GM18505 (cell line): ENCODE results near the gene DPCD.
A peak's percentile ranks its signal among the peaks of the same experiment; 100 is the strongest.

Experiments used
- ATAC-seq: cut with Tn5 transposase; IDR thresholded peaks from one replicate; pipeline ENCODE4 v1.9.1; 2021; ENCODE audit not compliant: unreplicated experiment
- POLR2A ChIP-seq: IDR thresholded peaks from 4 replicates; pipeline ENCODE4 v1.6.1; 2011; ENCODE audit warnings: borderline replicate concordance; ENCODE audit not compliant: insufficient read depth, insufficient read length; ENCODE audit errors: extremely low read depth

Gene DPCD

DNA sequence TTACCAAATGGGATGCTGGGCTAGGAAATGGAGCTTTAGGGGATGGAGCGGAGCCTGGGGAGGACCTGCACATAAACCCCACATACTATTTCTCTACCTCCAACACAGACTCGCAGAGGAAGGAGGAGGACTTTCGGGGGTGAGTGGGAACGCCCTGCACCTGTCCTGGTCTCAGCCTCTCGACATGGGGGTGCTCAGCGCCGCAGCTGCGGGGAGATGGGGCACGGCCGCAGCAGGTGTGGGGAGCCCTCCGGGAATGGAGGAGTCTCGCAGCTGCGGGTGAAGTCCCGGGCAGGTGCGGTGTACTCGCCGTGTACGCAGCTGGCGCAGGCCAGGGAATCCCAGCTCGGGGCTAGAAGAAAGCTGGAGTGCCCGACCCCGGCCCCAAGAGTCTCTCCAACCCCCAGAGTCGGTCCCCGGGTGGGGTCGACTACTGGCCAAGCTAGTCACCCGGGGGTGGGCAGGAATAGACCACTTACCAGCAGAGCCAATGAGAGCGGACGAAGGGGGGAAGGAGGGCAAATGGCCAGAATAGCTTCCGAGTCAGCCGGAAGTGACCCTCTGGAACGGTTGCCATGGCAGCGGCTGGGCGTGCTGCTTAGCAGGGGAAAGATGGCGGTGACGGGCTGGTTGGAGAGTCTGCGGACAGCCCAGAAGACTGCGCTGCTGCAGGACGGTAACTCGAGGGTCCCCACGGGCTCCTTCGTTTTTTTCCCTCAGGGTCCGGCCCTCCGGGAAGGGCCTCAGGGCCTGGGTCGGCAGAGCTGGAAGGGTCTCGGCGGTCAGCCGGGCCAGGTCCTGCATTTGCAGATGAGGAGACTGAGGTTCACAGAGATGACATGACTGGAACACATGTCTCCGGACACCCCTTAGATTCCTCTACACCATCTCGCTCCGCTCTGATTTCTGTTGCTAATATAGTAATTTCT lies at the start of gene DPCD, which contains the start of gene POLL:
DPCD (plus strand) TSS at position 597 of the 929 bp plus-strand sequence; CDS start at position 613, 16 bp downstream.
POLL (minus strand) TSS at position 533 of the 929 bp plus-strand sequence. CDS start 897 bp downstream, outside the sequence.
- peak; percentile 69 for TF ChIP-seq POLR2A
- peak; percentile 93 for ATAC-seq

DNA sequence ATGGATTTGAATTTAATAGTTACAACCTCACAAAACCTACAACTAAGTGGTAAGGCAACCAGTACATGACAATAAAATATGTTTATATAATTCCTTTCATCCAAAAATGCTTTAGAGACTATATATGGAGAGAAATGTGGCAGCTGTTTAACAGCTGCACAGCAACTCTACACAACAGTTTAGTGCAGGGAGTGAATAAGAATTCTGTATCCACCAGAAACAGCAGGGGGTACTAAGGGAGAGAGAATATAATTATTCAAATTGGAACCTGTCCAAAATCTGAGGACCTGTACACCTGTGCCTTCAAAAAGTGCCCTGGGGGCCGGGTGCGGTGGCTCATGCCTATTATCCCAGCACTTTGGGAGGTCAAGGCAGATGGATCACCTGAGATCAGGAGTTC lies 49.7 kb upstream of the DPCD start:
- TF ChIP-seq POLR2A = no peak
- no peak for ATAC-seq

DNA sequence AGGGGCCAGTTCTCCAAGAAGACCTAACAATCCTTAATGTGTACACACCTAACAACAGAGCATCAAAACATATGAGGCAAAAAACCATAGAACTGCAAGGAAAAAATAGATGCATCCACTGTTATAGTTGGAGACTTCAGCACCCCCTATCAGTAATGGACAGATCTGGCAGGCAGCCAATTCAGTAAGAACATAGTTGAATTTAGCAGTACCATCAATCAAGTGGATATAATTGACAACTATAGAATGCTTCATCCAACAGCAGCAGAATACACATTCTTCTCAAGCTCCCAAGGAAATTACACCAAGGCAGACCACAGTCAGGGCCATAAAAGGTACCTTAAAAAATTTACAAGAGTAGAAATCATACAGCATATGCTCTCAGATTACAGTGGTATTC lies 42.2 kb upstream of the DPCD start:
- ATAC-seq = no peak
- TF ChIP-seq POLR2A = no peak

DNA sequence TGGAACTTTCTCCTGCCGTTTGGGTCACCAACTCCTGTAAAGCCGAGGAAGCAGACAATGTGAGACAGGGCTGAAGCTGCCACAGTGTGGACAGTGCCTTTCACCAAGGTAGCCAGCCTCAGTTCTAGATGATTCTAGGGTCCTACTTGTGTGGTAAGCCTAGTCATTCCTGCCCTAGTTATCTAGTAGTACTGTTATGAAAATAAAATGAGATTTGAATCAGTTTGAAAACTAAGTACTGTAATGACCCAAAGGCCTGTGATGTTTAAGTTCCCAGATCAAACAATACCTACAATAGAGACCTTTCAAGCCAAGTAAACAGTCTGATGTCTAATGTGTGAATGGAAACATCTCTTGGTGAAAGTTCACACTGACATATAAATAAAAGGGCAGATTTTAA lies 37.2 kb upstream of the DPCD start:
- TF ChIP-seq POLR2A = no peak
- ATAC-seq = no peak

DNA sequence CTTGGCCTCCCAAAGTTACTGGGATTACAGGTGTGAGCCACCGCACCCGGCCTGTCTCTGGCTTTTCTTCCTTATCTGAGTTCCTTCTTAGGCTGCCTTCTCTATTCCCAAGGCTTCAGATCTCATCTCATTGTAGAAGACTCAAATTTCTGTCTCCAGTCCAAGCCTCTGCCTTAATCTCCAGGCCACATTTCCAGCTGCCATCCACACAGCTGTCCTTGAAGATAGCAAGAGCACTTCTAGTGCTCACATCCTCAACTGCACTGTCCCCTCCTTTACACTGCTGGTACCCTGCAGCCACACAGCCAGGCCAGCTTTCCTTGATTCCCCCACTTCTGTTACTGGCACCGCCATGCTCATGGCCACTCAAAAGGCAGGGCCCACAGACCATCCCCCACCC lies 35.7 kb upstream of the DPCD start:
- no peak for TF ChIP-seq POLR2A
- ATAC-seq = no peak

DNA sequence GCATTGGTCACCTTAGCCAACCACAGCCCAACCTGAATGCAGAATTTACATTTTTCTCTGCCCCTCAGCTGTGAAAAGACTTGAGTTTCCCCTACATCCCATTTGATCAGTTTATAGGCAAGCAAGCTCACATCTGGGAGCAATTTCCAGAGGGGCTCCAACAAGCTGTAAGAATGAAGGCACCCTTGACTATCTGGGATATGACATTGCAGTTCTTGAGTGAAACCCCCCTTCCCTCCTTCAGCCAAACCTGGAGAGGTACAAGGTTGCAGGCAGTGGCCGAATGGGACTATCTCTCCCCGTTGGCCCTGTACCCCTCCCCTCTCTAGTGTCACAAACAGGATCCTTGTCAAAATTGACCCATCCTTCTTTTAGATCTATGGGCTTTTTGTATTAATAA lies 30.6 kb upstream of the DPCD start:
- no peak for TF ChIP-seq POLR2A
- no peak for ATAC-seq

DNA sequence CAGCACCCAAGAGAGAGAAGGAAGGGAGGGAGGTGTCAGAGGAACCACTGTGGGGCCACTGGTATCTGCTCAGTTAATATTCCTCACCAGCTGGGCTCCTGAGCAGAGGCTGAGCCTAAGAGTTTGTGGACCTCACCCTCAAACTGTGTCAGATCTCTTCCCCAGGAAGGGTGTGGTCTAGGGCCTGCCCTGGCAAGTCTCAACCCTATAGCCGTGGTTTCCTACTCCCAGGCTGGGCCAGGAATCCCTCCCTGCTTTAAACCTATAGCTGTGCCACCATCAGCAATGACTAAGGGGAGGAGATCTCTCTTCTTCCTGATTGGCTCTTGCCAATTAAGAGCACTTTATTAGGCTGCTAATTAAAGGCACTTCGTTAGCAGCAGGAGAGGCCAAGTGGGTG lies 29.9 kb upstream of the DPCD start:
- ATAC-seq = no peak
- no peak for TF ChIP-seq POLR2A

DNA sequence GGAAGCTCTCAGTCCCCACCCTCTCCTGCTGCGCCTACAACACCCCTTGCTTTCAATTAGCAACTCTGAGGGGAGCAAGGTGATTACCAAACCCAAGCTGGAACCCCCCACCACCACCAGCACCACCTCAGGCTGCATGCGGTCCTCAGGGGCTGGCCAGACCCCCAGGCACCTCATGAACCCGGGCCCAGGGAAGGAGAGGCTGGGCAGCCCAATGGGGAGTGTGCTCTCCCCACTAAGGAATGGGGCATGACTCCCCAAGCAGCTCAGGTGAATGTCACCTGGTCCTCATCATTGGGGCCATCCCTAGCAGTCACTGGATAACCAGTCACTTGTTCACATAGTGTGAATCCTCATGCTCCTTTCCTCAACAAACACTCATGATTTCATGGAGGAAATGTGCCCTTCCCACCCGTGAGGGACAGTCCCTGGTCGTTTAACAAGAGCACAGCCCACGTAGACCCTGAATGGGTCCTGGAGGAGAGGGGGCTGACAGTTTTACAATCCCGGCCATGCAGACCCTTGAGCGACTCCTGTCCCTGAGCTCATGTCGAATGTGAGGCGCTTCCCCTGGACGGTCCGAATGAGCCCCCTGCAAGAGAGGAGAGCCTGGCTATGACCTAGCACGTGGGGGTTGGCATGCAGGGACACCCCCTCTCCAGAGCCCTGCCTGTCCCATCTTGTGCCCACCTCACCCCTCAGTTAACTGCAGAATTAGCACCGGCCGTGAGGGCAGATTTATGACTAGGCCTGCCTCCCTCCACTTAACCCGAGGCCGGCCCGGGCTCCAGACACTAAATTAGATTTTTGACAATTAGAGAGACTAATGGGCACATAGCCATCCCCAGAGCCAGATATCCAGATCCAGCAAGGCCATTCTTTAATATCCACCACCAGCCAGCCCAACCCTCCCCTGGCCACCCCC lies 29.2 kb upstream of the DPCD start:
- no peak for TF ChIP-seq POLR2A
- no peak for ATAC-seq

DNA sequence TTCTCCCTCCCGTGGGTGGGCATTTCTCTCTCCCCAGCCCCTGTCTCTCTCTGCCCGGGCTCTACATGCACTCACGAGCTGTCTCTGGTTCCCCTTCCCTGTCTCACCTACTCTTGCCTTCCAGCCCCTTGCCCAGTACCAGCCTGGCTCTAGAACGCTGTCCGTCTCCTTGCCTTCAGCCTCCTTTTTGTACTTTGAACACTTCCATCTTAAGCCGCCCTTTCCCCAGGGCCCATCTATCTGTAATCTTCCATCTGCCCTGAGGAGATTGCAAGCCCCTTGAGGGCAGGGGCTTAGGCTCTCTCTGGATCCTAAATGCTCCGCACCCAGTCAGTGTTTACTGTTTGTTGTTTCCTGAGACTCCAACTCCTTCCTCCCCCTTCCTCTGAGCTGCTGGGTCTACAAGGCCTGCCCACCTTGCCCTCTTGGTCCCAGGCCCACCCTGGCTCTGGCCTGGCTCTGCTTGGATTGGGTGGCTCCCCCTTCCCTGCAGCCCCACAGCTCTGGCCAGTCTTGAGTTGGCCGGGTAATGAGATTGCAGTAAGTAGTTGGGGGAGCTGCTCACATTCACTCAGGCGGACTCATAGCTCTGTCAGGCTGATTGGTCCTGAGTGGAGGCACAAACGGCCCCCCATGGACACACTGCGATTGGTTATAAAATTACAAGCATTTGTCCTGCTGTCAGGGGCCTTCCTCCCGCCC lies 28.4 kb upstream of the DPCD start:
- ATAC-seq = no peak
- no peak for TF ChIP-seq POLR2A

DNA sequence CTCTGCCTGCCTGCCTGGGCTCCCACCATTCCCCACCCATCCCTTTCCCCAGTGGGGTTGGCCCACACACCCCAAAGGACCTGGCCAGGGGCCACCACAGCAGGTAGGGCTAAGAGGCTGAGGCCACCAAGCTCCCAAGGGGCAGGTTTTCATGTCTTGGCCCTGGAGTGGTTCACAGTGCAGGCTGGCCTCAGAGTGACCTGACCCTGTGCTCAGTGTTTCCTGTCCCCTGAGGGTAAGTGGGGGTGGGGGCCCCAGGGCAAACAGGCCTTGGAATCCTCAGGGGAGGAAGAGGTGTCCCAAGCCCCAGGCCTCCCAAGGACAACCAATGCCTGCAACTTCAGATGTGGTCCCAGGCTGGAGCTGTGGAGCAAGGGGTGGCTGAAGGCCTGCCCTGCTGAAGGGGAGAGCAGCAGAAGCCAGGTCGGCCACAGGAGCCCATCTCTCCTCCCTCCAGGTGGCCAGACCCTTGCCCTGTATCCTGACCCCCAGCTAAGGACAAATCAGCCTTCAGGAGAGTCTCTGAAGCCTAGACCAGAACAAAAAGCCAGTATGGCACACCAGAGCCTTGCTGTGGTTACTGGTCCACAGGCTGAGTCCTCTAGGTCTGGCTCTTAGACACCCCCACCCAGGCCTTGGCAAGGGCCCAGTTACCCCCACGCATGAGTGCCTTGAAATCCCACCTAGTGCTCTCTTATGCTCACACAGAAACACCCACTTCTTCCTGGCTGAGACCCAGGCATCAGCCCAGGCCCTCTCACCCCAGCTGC lies 27.6 kb upstream of the DPCD start:
- no peak for ATAC-seq
- no peak for TF ChIP-seq POLR2A

DNA sequence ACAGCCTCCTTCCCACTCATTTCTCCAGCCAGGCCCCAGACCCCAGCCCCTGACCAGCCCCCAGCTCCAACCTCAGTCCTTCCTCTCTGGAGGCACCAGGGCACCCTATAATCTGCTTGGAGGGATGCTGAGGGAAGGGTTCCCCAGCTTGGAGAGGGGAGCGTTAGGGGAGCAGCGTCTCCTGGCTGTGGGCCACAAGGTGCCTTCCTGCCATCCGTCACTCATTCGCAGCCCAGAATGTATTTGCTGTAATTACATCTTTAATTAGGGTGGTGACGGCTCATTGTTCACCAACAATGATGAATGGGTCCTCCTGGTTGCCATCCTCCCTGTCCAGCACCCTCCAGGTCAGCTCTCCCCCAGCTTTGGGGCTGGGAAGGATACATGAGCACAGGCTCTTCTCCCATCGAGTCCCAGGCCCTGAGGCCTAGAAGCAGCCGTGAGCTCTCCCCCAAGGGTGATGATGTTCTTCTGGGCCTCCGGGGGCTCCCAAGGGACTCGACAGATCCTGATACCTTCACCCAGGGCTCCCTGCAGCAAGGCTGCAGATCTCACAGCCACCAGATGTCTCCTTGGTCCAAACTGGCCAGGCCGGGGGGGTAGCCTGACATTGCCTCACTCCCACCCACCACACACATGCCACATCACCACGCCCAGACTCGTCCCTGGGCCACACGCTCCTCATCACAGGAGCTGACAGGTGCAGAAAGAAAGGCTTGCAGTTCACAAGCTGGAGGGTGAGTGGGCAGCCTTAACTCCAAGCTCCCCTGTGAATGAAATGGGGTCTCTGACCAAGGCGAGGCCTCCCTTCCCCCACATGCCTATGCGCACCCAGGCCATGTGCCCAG lies 26.8 kb upstream of the DPCD start:
- ATAC-seq = no peak
- no peak for TF ChIP-seq POLR2A
